ENCODE data around the gene AKAP11.
"Not testable (repeated sequence)": the region's sequence is repeated elsewhere in the genome, so short reads cannot be mapped to it uniquely, and the experiment has no call there.

The AKAP11 gene, protein sequence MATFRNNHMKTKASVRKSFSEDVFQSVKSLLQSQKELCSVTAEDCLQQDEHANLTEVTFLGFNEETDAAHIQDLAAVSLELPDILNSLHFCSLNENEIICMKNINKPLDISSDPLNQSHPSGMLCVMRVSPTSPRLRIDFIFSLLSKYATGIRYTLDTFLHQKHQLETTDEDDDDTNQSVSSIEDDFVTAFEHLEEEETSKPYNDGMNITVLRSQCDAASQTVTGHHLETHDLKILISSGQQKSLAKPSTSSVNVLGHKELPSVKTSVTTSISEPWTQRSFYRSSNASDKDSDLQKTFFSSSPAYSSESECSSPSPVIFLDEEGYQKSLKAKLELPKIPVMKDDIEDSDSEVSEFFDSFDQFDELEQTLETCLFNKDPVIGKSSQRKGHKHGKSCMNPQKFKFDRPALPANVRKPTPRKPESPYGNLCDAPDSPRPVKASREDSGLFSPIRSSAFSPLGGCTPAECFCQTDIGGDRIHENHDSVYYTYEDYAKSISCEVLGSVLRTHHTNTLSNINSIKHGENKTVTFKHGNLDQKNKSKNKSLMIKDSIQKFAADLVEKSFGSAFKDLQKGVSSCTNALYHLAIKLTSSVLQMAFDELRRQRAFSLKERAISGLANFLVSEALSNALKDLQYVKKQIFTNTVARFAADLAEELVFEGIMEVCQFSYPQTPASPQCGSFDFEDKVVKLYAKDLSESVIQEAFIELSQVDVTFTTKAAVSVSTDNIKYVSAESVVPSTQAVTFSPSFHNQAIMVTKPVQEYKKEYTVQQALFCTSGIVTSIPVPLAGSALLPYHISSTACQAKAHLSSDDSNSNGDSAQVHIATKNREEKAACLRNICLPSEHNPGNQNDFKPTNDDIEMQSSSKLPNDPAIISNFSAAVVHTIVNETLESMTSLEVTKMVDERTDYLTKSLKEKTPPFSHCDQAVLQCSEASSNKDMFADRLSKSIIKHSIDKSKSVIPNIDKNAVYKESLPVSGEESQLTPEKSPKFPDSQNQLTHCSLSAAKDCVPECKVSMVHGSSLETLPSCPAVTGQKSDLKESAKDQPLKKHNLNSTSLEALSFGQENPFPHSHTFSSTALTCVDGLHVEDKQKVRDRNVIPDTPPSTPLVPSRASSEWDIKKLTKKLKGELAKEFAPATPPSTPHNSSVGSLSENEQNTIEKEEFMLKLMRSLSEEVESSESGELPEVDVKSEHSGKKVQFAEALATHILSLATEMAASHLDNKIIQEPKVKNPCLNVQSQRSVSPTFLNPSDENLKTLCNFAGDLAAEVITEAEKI (N-terminal part only)

DNA sequence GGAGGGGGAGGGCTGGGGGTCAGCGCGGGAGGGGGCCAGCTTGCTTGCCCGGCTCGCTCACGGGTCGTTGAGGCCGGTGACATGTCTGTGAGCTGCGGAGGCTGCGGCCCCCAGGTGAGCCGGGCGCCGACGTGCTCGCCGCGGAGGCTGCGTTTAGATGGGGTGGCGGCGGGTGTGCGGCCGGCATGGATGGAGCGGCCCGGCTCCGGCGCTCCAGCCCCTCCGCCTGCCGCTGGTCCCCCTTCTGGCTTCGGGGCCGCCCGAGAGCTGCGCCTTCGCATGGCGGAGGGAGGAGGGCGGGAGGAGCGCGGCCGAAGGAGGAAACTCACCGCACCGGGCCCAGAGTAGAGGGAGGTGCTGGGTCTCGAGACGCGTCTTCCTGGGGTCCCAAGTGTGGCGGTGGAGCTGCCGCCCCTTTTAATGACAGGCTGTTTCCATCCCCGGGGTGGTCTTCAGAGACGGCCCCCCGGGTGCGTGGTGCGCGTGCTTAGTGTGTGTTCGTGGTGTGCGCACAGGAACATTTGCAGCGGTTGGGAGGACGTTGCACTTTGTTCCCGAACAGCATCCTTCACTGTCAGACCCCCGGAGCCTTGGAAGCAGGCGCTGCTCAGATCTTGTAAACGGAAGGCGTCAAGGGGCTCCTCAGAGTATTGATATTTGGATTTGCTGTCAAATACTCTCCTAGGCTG is at the start of gene AKAP11:
TSS of gene AKAP11 (plus strand) at position 38 of the 689 bp plus-strand sequence. CDS start 14,197 bp downstream, outside the sequence.
- Mint-ChIP-seq H3K27me3 (peaks cover 1% of the 10 kb centered on the region), H3K4me3 (peak within 1 kb of the TSS; percentile 98), H3K27ac (peak within 1 kb of the TSS; percentile 99), H3K4me1 (peaks cover 56% of the 10 kb centered on the region), H3K36me3 (no peaks in the 10 kb centered on the region), H3K9me3 (peaks cover 12% of the 10 kb centered on the region)

DNA sequence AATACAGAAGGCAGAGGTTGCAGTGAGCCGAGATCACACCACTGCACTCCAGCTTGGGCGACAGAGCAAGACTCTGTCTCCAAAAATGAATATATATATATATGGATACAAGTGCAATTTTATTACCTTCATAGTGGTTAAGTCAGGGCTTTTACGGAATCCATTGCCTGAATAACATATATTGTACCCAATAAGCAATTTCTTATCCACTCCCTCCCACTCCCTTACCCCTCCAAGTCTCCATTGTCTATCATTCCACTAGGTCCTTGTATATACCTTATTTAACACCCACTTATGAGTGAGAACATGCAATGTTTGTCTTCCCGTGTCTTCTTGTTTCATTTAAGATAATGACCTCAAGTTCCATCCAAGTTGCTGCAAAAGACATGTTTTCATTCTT is 48.3 kb upstream of the AKAP11 start:
- Mint-ChIP-seq H3K36me3 (peaks cover 20% of the 10 kb centered on the region), H3K27ac (no peak overlapping the region), H3K27me3 (no peaks in the 10 kb centered on the region), H3K4me1 (no peaks in the 10 kb centered on the region), H3K9me3 (no peaks in the 10 kb centered on the region), H3K4me3 (no peak overlapping the region)

DNA sequence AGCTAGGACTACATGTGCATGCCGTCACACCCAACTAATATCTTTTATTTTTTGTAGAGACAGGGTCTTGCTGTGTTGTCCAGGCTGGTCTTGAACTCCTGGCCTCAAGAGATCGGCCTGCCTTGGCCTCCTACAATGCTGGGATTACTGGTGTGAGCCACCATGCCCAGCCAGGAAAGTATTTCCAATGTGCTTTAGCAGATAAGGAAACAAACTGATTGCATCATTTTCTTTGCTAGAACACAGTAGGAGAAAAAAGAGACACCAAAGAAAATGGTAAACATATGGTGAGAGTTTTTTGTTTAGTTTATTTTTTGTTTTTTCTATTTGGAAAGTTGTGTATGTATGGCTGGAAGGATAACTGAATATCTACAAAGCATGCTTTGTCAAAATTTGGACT is 46.9 kb upstream of the AKAP11 start:
- Mint-ChIP-seq H3K9me3 (no peaks in the 10 kb centered on the region), H3K27me3 (no peaks in the 10 kb centered on the region), H3K27ac (no peak overlapping the region), H3K4me1 (no peaks in the 10 kb centered on the region), H3K4me3 (no peak overlapping the region), H3K36me3 (peaks cover 19% of the 10 kb centered on the region)

DNA sequence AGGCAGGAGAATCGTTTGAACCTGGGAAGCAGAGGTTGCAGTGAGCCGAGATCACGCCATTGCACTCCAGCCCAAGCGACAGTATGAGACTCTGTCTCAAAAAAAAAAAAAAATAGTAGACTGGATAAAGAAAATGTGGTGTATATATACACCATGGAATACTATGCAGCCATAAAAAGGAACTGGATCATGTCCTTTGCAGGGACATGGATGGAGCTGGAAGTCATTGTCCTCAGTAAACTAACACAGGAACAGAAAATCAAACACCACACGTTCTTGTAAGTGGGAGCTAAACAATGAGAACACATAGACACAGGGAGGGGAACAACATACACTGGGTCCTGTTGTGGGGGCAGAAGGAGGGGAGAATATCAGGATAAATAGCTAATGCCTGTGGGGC is 45.2 kb upstream of the AKAP11 start:
- H3K27me3 Mint-ChIP-seq, H3K27ac Mint-ChIP-seq, H3K4me1 Mint-ChIP-seq, H3K9me3 Mint-ChIP-seq, H3K4me3 Mint-ChIP-seq: not testable (repeated sequence)
- peaks cover 19% of the 10 kb centered on the region for H3K36me3 Mint-ChIP-seq

DNA sequence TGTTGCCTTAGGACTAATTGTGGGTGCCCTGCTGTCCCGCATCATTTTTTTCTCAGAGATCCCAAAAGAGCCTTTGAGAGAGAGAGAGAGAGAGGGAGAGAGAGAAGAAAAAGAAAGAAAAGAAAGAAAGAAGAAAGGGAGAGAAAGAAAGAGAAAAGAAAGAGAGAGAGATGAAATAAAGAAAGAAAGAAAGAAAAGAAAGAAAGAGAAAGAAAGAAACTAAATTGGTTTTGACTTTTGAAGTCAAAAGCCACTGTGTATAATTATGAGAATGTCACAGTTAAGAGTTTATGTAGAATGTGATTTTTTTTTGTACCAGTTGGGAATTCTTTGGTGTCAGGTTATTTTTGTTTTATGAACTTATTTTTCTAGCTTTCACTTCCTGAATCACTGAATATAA is 43.4 kb upstream of the AKAP11 start:
- H3K27me3 Mint-ChIP-seq, result no peaks in the 10 kb centered on the region
- no peak overlapping the region for H3K4me3 Mint-ChIP-seq
- H3K4me1 Mint-ChIP-seq, result no peaks in the 10 kb centered on the region
- H3K27ac Mint-ChIP-seq, result no peak overlapping the region
- no peaks in the 10 kb centered on the region for H3K9me3 Mint-ChIP-seq
- H3K36me3 Mint-ChIP-seq, result peaks cover 25% of the 10 kb centered on the region

DNA sequence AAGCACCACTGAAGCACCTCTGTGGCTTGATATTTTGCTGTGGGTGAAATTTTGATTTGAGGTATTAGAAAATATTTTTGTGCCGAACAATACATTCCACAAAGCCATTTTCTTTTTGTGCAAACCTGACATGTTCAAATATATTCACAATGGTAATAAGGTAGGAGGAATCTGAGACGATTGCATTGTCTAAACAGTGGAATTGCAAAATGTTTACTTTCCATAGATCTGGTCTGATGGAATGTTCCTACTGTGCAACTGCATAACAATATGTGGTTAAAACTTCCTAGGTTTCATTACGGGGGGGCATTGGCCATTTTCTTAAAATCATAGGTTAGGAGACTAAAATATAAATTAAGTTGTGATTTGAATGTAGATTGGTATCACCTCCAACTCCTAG is 42.7 kb upstream of the AKAP11 start:
- Mint-ChIP-seq H3K36me3 (peaks cover 23% of the 10 kb centered on the region), H3K27ac (no peak overlapping the region), H3K4me1 (no peaks in the 10 kb centered on the region), H3K27me3 (no peaks in the 10 kb centered on the region), H3K9me3 (no peaks in the 10 kb centered on the region), H3K4me3 (no peak overlapping the region)

DNA sequence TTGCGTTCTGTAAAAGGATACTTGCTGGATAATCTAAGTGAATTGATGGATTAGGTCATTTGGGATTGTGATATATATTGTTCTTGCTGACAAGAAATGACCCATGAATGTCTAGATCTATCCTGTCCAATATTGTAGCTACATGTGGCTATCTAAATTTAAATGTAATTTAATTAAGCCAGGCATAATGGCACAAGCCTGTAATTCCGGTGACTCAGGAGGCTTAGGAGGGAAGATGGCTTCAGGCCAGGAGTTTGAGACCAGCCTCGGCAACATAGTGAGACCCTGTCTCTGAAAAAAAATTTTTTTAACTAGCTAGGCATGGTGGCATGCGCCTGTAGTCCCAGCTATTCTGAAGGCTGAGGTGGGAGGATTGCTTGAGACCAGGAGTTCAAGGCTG is 39.3 kb upstream of the AKAP11 start:
- no peaks in the 10 kb centered on the region for H3K27me3 Mint-ChIP-seq
- H3K27ac Mint-ChIP-seq, result no peak overlapping the region
- no peak overlapping the region for H3K4me3 Mint-ChIP-seq
- peaks cover 11% of the 10 kb centered on the region for H3K36me3 Mint-ChIP-seq
- no peaks in the 10 kb centered on the region for H3K9me3 Mint-ChIP-seq
- H3K4me1 Mint-ChIP-seq, result no peaks in the 10 kb centered on the region

DNA sequence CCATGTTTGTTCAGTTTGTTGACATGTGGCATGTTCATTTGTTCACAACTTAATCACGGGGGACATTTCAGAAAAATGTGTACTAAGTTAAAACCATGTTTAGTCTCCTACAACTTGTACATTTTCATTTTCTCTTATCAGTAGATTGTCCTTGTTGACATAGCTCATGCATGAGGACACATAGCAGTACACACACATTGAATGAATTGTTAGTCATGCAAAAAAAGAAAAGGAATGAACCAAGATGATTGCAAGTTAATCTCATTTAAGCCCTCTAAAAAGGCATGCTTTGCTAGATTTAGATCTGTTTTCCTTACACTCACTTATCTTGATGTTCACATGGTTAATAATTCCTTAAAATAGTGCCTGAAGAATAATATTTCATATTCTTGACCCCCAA is 38.2 kb upstream of the AKAP11 start:
- no peaks in the 10 kb centered on the region for H3K9me3 Mint-ChIP-seq
- H3K36me3 Mint-ChIP-seq, result peaks cover 9% of the 10 kb centered on the region
- H3K4me3 Mint-ChIP-seq, result no peak overlapping the region
- no peaks in the 10 kb centered on the region for H3K27me3 Mint-ChIP-seq
- H3K4me1 Mint-ChIP-seq, result no peaks in the 10 kb centered on the region
- H3K27ac Mint-ChIP-seq, result peak overlapping the region; percentile 53

DNA sequence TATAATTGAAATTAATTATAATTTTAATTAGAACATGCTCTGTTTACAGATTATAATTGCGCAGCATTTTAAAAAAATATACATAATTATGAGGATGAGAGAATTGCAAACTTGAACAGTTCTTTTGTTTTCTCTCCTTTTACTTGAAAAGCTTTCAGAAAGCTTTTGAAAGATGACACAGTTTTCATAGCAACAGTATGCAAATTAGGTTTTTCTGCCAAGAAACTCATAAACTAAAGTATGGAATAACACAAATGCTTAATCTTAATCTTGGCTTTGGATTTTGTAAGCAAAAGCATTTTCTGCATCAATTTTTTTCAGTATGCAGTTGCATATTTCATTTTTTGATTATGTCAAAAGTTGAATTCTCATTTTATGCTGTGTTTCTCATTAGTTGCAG is 32.8 kb upstream of the AKAP11 start:
- Mint-ChIP-seq H3K36me3 (peaks cover 10% of the 10 kb centered on the region), H3K27ac (no peak overlapping the region), H3K9me3 (no peaks in the 10 kb centered on the region), H3K27me3 (no peaks in the 10 kb centered on the region), H3K4me3 (no peak overlapping the region), H3K4me1 (no peaks in the 10 kb centered on the region)

DNA sequence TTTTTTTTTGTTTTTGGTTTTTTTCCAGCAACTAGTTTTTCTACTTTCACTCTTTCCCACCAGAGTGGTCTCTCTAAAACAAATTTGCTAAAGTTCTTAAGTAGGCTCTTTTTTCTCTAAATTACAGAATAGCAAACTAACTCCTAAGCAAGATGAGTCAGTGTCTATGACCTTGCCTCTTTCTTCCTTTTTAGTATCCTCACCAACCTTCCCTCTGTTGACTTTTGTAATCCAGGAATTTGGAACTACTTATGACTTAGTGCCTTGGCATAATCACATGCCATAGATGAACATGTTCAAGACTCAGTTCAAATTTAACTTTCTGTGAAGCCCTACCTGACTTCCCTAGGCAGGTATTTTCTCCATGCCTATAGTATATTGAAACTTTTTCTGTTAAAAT is 32.3 kb upstream of the AKAP11 start:
- H3K4me1 Mint-ChIP-seq, result no peaks in the 10 kb centered on the region
- no peak overlapping the region for H3K4me3 Mint-ChIP-seq
- H3K27ac Mint-ChIP-seq, result no peak overlapping the region
- H3K9me3 Mint-ChIP-seq, result no peaks in the 10 kb centered on the region
- peaks cover 10% of the 10 kb centered on the region for H3K36me3 Mint-ChIP-seq
- no peaks in the 10 kb centered on the region for H3K27me3 Mint-ChIP-seq

DNA sequence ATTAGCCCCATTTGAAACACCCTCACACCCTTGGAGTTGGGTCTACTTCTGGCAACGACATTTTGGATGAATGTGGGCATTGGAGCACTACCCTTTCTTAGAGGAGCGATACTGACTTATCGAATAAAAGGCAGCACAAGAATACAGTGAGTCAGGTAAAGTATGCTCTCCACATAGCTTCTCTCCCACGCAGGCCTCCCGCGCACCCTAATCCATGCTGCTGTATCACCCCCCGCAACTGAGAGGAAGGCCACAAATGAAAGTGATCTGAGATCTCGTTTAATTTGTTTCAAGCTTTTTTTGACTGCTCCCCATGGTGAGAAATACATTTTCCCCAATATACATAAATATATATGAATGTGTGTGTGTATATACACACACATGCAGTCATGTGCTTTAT is 25.4 kb upstream of the AKAP11 start:
- no peaks in the 10 kb centered on the region for H3K9me3 Mint-ChIP-seq
- H3K4me3 Mint-ChIP-seq, result no peak overlapping the region
- H3K27me3 Mint-ChIP-seq, result no peaks in the 10 kb centered on the region
- H3K36me3 Mint-ChIP-seq, result peaks cover 10% of the 10 kb centered on the region
- H3K4me1 Mint-ChIP-seq, result no peaks in the 10 kb centered on the region
- no peak overlapping the region for H3K27ac Mint-ChIP-seq

DNA sequence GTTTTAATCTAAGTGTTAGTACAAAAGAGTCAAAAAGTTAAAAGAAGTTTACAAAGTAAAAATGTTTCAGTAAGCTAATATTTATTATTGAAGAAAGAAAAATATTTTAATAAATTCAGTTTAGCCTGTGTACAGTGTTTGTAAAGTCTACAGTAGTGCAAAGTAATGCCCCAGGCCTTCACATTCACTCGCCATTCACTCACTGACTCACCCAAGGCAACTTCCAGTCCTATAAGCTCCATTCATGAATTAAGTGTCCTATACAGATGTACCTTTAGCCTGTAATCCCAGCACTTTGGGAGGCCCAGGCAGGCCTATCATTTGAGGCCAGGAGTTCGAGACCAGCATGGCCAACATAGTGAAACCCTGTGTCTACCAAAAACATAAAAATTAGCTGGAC is 24.1 kb upstream of the AKAP11 start:
- no peak overlapping the region for H3K4me3 Mint-ChIP-seq
- peaks cover 10% of the 10 kb centered on the region for H3K36me3 Mint-ChIP-seq
- H3K9me3 Mint-ChIP-seq, result no peaks in the 10 kb centered on the region
- no peaks in the 10 kb centered on the region for H3K4me1 Mint-ChIP-seq
- no peak overlapping the region for H3K27ac Mint-ChIP-seq
- no peaks in the 10 kb centered on the region for H3K27me3 Mint-ChIP-seq

DNA sequence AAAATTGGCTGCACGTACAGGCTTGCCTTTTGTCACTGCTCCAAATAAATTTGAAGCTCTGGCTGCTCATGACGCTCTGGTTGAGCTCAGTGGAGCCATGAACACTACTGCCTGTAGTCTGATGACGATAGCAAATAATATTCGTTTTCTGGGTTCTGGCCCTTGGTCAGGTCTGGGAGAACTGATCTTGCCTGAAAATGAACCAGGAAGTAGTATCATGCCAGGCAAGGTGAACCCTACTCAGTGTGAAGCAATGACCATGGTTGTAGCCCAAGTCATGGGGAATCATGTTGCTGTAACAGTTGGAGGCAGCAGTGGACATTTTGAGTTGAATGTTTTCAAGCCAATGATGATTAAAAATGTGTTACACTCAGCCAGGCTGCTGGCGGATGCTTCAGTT is 16.1 kb upstream of the AKAP11 start:
- Mint-ChIP-seq H3K27ac (no peak overlapping the region), H3K9me3 (no peaks in the 10 kb centered on the region), H3K4me1 (peaks cover 9% of the 10 kb centered on the region), H3K27me3 (no peaks in the 10 kb centered on the region), H3K4me3 (no peak overlapping the region), H3K36me3 (no peaks in the 10 kb centered on the region)

DNA sequence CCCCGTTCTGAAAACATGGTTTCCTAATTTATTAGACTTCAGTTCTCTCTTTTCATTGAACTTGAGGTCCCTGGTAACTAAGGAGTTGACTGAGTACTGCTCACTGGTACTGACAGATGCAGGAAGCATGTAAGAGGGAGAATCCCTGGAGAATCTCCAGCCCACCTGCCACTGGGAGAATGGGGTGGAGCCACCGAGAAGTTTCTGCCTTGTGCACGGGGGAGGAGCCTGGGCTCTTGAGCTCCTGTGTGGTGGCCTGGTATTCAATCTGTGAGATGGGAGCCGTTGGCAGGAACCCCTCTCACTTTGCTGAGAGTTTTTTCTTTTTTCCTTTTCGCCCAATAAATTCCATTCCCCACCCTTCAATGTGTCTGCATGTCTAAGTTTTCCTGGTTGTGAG is 13.2 kb upstream of the AKAP11 start:
- H3K4me1 Mint-ChIP-seq, result peaks cover 9% of the 10 kb centered on the region
- no peaks in the 10 kb centered on the region for H3K27me3 Mint-ChIP-seq
- H3K36me3 Mint-ChIP-seq, result no peaks in the 10 kb centered on the region
- H3K9me3 Mint-ChIP-seq, result no peaks in the 10 kb centered on the region
- H3K4me3 Mint-ChIP-seq, result no peak overlapping the region
- H3K27ac Mint-ChIP-seq, result no peak overlapping the region

DNA sequence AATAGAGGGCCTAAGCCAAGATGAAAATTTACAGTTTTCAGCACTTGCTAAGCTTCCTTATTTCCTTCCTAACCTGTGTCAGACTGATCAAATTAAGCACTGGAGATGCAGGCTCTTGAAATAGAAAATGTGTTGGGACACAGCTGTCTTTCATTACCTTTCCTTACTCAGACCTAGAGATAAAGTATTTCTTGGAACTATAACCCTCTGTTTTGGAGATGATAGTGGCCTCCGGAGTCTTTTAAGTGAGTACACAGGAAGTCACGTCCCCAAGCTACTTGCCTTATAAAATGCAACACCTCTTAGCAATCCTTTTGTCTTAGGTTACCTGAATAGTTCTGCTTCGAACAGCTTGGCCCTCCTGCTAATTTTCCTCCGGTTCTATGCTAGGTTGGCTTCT is 12.4 kb upstream of the AKAP11 start:
- H3K36me3 Mint-ChIP-seq, result no peaks in the 10 kb centered on the region
- H3K4me3 Mint-ChIP-seq, result no peak overlapping the region
- H3K27ac Mint-ChIP-seq, result no peak overlapping the region
- no peaks in the 10 kb centered on the region for H3K27me3 Mint-ChIP-seq
- H3K9me3 Mint-ChIP-seq, result no peaks in the 10 kb centered on the region
- peaks cover 9% of the 10 kb centered on the region for H3K4me1 Mint-ChIP-seq

All from activated naive CD4-positive, alpha-beta T cell treated with anti-CD3 and anti-CD28 coated beads, Interleukin-2, amount 50 U/mL, for 24 hours (primary cell).